Endodermal cell (in vitro differentiated cells): Measurements from ENCODE around the gene IGSF3. TPM values are rescaled to one million over a fixed set of nuclear protein-coding genes. Genes with fewer than 3 reads are reported as not detected.

Experiments
- DNase-seq: peaks from one replicate; pipeline ENCODE4 v3.0.0-alpha.2; 2017
- H3K27ac ChIP-seq: 2 replicates; pipeline ENCODE4 v1.5.1; 2013; ENCODE audit warnings: mild to moderate bottlenecking, low read depth, low read length, moderate library complexity
- H3K27me3 ChIP-seq: 2 replicates; pipeline ENCODE4 v1.6.1; 2013; ENCODE audit warnings: mild to moderate bottlenecking, low read length, moderate library complexity; ENCODE audit not compliant: insufficient read depth, control insufficient read depth, poor library complexity, severe bottlenecking
- H3K36me3 ChIP-seq: 2 replicates; pipeline ENCODE4 v1.7.0; 2013; ENCODE audit warnings: mild to moderate bottlenecking, low read length, moderate library complexity; ENCODE audit not compliant: control insufficient read depth, insufficient read depth
- H3K4me1 ChIP-seq: one replicate; pipeline ENCODE4 v1.7.0; 2013; ENCODE audit warnings: low read length; ENCODE audit not compliant: control insufficient read depth, insufficient read depth
- H3K4me3 ChIP-seq: 2 replicates; pipeline ENCODE4 v1.5.1; 2013; ENCODE audit warnings: mild to moderate bottlenecking, low read length, moderate library complexity
- H3K9ac ChIP-seq: 2 replicates; pipeline ENCODE4 v1.6.1; 2013; ENCODE audit warnings: mild to moderate bottlenecking, low read length, moderate library complexity; ENCODE audit not compliant: poor library complexity, severe bottlenecking; ENCODE audit errors: extremely low read depth
- H3K9me3 ChIP-seq: 2 replicates; pipeline ENCODE4 v1.6.1; 2013; ENCODE audit warnings: mild to moderate bottlenecking, low read length, moderate library complexity; ENCODE audit not compliant: control insufficient read depth
- H3K27ac Mint-ChIP-seq: 2 replicates; pipeline ENCODE4 v1.8.0; 2020; ENCODE audit warnings: mixed read lengths
- H3K27me3 Mint-ChIP-seq: 2 replicates; pipeline ENCODE4 v1.8.0; 2021; ENCODE audit warnings: mild to moderate bottlenecking, mixed read lengths; ENCODE audit not compliant: insufficient read depth
- H3K36me3 Mint-ChIP-seq: 2 replicates; pipeline ENCODE4 v1.8.0; 2020; ENCODE audit warnings: low read depth, mixed read lengths
- H3K4me1 Mint-ChIP-seq: 2 replicates; pipeline ENCODE4 v1.8.0; 2020; ENCODE audit warnings: mixed read lengths
- H3K4me3 Mint-ChIP-seq: 2 replicates; pipeline ENCODE4 v1.8.0; 2020; ENCODE audit warnings: mild to moderate bottlenecking, moderate library complexity, mixed read lengths
- H3K9me3 Mint-ChIP-seq: 2 replicates; pipeline ENCODE4 v1.8.0; 2020; ENCODE audit warnings: mild to moderate bottlenecking, mixed read lengths
- WGBS, 2 experiments: methylation state at CpG; one replicate each; pipeline versions ENCODE4 v1.1.5 to v1.1.7; 2013; ENCODE audit warnings: missing lambda C conversion rate in 2 of 2, mixed read lengths in 1 of 2; ENCODE audit not compliant: insufficient coverage in 1 of 2, insufficient read length in 1 of 2; 5-methylcytosine and 5-hydroxymethylcytosine counted together
- total RNA-seq, 2 donors: library from RNA; stranded (reverse); fragmentation: NEBNext Ultra II Directional in 1 of 2; extraction: Animal tissue kit (Norgen Biotek cat#: 25700) in 1 of 2; gene quantifications; 2 replicates in 1 of 2; 3 replicates in 1 of 2; pipeline ENCODE4 v1.2.1, GENCODE V29; 2021
- TF ChIP-seq, protein P1 (sequence below): fragments of 200-600 bp; sonication (generic); conservative IDR thresholded peaks from 2 replicates; pipeline ENCODE4 v1.5.0; 2021; ENCODE audit warnings: antibody characterized with exemption, mild to moderate bottlenecking

IGSF3 gene
- total RNA-seq, 2 donors from 2014 or later, result 35.0 to 36.7 TPM

DNA sequence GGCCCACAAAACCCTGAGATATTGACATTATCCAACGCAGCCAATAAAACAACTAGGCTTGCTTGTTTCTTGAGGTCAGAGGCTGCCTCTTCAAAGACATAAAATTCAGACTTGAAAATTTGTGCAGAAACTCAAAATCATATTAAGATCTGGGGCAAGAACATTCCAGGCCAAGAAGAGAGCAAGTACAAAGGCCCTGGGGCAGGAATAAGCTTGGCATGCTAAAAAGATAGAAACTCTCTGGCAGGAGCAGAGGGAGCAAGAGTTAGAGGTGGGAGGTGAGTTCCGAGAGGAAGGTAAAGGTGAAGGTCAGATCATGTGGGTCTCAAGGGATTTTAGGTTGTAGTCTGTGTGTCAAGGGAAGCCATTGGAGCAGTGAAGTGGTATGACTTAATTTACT, 8.8 kb upstream of the IGSF3 start:
- Histone ChIP-seq H3K9me3 (no peaks in the 10 kb centered on the region), H3K36me3 (no peaks in the 10 kb centered on the region), H3K27ac (no peak overlapping the region), H3K27me3 (no peaks in the 10 kb centered on the region), H3K4me1 (no peaks in the 10 kb centered on the region), H3K4me3 (no peak overlapping the region), H3K9ac (no peak overlapping the region)
- no peaks in the 10 kb centered on the region for H3K36me3 Mint-ChIP-seq
- no peaks in the 10 kb centered on the region for H3K9me3 Mint-ChIP-seq
- no peak overlapping the region for H3K27ac Mint-ChIP-seq
- 94 to 100% methylated on average over 2 of the region's 2 CpGs for WGBS, 2 experiments
- H3K4me3 Mint-ChIP-seq, result no peak overlapping the region
- peaks cover 6% of the 10 kb centered on the region for H3K27me3 Mint-ChIP-seq
- TF ChIP-seq, protein P1, sequence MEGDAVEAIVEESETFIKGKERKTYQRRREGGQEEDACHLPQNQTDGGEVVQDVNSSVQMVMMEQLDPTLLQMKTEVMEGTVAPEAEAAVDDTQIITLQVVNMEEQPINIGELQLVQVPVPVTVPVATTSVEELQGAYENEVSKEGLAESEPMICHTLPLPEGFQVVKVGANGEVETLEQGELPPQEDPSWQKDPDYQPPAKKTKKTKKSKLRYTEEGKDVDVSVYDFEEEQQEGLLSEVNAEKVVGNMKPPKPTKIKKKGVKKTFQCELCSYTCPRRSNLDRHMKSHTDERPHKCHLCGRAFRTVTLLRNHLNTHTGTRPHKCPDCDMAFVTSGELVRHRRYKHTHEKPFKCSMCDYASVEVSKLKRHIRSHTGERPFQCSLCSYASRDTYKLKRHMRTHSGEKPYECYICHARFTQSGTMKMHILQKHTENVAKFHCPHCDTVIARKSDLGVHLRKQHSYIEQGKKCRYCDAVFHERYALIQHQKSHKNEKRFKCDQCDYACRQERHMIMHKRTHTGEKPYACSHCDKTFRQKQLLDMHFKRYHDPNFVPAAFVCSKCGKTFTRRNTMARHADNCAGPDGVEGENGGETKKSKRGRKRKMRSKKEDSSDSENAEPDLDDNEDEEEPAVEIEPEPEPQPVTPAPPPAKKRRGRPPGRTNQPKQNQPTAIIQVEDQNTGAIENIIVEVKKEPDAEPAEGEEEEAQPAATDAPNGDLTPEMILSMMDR, result no peak
- DNase-seq, result no peak
- peaks cover 2% of the 10 kb centered on the region for H3K4me1 Mint-ChIP-seq

DNA sequence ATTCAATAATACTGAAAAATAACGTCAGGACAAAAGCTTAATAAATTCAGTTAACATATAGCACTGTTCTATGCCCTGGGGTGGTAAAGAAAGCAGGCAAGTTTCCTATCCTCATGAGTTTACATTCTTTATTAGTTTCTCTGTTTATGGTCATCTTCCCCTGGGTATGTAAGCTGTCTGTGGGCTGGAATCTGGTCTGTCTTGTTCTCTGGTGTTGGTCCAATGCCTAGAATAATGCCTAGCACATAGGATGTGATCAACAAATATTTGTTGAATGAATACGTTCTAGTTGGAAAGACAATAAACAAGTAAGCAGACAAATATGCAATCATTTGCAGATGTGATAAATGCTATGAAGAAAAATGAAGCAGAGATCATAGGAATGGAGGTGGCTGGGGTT, 7.2 kb upstream of the IGSF3 start:
- no peak overlapping the region for H3K27ac Mint-ChIP-seq
- H3K36me3 ChIP-seq, result no peaks in the 10 kb centered on the region
- no peak overlapping the region for H3K27ac ChIP-seq
- no peaks in the 10 kb centered on the region for H3K9me3 Mint-ChIP-seq
- no peak overlapping the region for H3K4me3 ChIP-seq
- no peak overlapping the region for H3K4me3 Mint-ChIP-seq
- 93 to 94% methylated on average over 1 to 2 of the region's 2 CpGs for WGBS, 2 experiments
- TF ChIP-seq, protein P1, result no peak
- no peak for DNase-seq
- H3K36me3 Mint-ChIP-seq, result no peaks in the 10 kb centered on the region
- no peak overlapping the region for H3K9ac ChIP-seq
- peaks cover 15% of the 10 kb centered on the region for H3K27me3 Mint-ChIP-seq
- H3K4me1 Mint-ChIP-seq, result peaks cover 2% of the 10 kb centered on the region
- no peaks in the 10 kb centered on the region for H3K4me1 ChIP-seq
- no peaks in the 10 kb centered on the region for H3K27me3 ChIP-seq
- H3K9me3 ChIP-seq, result no peaks in the 10 kb centered on the region

DNA sequence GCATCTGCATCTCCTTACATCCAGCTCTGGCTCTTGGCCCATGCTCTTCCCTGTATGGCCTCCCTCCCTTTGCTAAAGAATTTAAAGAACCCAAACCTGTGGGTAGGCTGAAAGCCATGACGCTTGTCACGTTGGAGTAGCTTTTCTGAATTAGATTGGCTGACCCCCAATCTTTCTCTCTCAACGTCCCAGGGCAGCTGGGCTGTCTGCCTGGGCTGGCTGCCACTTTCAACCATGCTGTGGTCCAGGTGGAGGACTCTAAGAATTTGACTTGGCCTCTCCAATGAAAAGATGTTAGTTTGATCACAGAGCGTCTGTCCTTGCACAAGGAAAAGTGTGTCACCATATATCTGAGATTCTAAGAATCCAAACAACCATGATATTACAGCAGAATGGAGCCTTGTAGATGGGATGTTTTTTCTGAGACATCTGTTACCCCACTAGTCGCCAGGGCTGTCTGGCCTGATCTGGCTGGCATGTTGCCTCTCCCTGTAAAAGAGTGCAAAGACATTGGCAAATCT, 6.5 kb upstream of the IGSF3 start:
- Mint-ChIP-seq H3K36me3 (no peaks in the 10 kb centered on the region), H3K4me3 (no peak overlapping the region), H3K4me1 (peaks cover 2% of the 10 kb centered on the region), H3K9me3 (no peaks in the 10 kb centered on the region), H3K27me3 (peaks cover 17% of the 10 kb centered on the region), H3K27ac (no peak overlapping the region)
- 81 to 86% methylated on average over 5 of the region's 5 CpGs for WGBS, 2 experiments
- no peaks in the 10 kb centered on the region for H3K27me3 ChIP-seq
- H3K36me3 ChIP-seq, result no peaks in the 10 kb centered on the region
- no peaks in the 10 kb centered on the region for H3K9me3 ChIP-seq
- DNase-seq, result no peak
- no peak overlapping the region for H3K27ac ChIP-seq
- no peak overlapping the region for H3K9ac ChIP-seq
- no peak overlapping the region for H3K4me3 ChIP-seq
- TF ChIP-seq, protein P1, result no peak
- H3K4me1 ChIP-seq, result no peaks in the 10 kb centered on the region
